Calu3 (cell line): ENCODE measurements around the gene CSTPP1. TPM values are rescaled to one million over a fixed set of nuclear protein-coding genes. Genes with fewer than 3 reads are reported as not detected.

Source experiments
- BruUV-seq: library from RNA; stranded (reverse); fragments of 400-500 nt; replicated peaks from 2 replicates; lab custom pipeline; 2021; lab: Mats Ljungman, UMichigan
- CTCF ChIA-PET: fragments of 300-600 bp; sonication (Branson Sonifier 250); formaldehyde crosslinking; loops from one replicate; lab custom pipeline; 2022; ENCODE audit warnings: antibody characterized with exemption; lab: Charles Lee
- DNase-seq: peaks from one replicate; pipeline ENCODE4 v3.0.0; 2022
- H3K27ac Mint-ChIP-seq: one replicate; pipeline ENCODE4 v1.8.0; 2022; ENCODE audit warnings: mixed read lengths; ENCODE audit not compliant: unreplicated experiment
- H3K27me3 Mint-ChIP-seq: one replicate; pipeline ENCODE4 v1.8.0; 2022; ENCODE audit warnings: mixed read lengths; ENCODE audit not compliant: unreplicated experiment
- H3K36me3 Mint-ChIP-seq: one replicate; pipeline ENCODE4 v1.8.0; 2022; ENCODE audit warnings: mild to moderate bottlenecking, moderate library complexity, mixed read lengths; ENCODE audit not compliant: insufficient read depth, unreplicated experiment
- H3K4me1 Mint-ChIP-seq: one replicate; pipeline ENCODE4 v1.8.0; 2022; ENCODE audit warnings: mild to moderate bottlenecking, low read depth, mixed read lengths; ENCODE audit not compliant: unreplicated experiment
- H3K4me3 Mint-ChIP-seq: one replicate; pipeline ENCODE4 v1.8.0; 2022; ENCODE audit warnings: mild to moderate bottlenecking, low read depth, moderate library complexity, mixed read lengths; ENCODE audit not compliant: unreplicated experiment
- H3K9me3 Mint-ChIP-seq: one replicate; pipeline ENCODE4 v1.8.0; 2022; ENCODE audit warnings: low read depth, mixed read lengths; ENCODE audit not compliant: unreplicated experiment
- intact Hi-C: fragments of 100-400 bp; cut with micrococcal nuclease; formaldehyde crosslinking; loops from one replicate; pipeline ENCODE4 v1.10.0; 2022; ENCODE audit not compliant: unreplicated experiment
- total RNA-seq: library from RNA; stranded (reverse); gene quantifications from 2 replicates; pipeline ENCODE4 v1.2.3, GENCODE V29; 2022
- TF ChIP-seq, protein P1 (sequence below): fragments of 200-600 bp; IDR thresholded peaks from one replicate; pipeline ENCODE4 v1.8.0; 2022; ENCODE audit warnings: antibody characterized with exemption; ENCODE audit not compliant: unreplicated experiment

The CSTPP1 gene
- total RNA-seq, 1 experiment from 2014 or later, result 23.2 TPM

DNA sequence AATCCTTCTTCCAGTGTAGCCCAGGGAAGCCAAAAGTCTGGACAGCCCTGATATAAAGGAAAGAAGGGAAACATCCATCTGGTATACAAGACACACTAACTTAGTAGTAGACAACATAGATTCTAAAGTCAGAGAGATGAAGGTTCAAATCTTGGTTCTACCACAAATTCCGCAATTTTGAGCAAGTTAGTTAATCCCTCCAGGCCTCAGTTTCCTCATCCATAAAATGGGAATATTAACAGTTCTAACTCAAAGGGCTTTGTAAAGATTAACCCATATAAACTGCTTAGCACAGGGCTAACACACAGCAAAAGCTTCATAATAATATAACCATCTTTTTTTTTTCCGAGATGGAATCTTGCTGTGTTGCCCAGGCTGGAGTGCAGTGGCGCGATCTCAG lies 29.0 kb upstream of the CSTPP1 start:
- TF ChIP-seq, protein P1, sequence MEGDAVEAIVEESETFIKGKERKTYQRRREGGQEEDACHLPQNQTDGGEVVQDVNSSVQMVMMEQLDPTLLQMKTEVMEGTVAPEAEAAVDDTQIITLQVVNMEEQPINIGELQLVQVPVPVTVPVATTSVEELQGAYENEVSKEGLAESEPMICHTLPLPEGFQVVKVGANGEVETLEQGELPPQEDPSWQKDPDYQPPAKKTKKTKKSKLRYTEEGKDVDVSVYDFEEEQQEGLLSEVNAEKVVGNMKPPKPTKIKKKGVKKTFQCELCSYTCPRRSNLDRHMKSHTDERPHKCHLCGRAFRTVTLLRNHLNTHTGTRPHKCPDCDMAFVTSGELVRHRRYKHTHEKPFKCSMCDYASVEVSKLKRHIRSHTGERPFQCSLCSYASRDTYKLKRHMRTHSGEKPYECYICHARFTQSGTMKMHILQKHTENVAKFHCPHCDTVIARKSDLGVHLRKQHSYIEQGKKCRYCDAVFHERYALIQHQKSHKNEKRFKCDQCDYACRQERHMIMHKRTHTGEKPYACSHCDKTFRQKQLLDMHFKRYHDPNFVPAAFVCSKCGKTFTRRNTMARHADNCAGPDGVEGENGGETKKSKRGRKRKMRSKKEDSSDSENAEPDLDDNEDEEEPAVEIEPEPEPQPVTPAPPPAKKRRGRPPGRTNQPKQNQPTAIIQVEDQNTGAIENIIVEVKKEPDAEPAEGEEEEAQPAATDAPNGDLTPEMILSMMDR, result no peak
- intact Hi-C loops, result no loop called here
- no peak for DNase-seq
- BruUV-seq, result no TSS peak
- CTCF ChIA-PET, result no interaction called here
- no peaks in the 10 kb centered on the region for H3K36me3 Mint-ChIP-seq
- H3K27ac Mint-ChIP-seq, result no peak overlapping the region
- no peak overlapping the region for H3K4me3 Mint-ChIP-seq
- H3K9me3 Mint-ChIP-seq, result no peaks in the 10 kb centered on the region
- H3K4me1 Mint-ChIP-seq, result no peaks in the 10 kb centered on the region
- peaks cover 46% of the 10 kb centered on the region for H3K27me3 Mint-ChIP-seq

DNA sequence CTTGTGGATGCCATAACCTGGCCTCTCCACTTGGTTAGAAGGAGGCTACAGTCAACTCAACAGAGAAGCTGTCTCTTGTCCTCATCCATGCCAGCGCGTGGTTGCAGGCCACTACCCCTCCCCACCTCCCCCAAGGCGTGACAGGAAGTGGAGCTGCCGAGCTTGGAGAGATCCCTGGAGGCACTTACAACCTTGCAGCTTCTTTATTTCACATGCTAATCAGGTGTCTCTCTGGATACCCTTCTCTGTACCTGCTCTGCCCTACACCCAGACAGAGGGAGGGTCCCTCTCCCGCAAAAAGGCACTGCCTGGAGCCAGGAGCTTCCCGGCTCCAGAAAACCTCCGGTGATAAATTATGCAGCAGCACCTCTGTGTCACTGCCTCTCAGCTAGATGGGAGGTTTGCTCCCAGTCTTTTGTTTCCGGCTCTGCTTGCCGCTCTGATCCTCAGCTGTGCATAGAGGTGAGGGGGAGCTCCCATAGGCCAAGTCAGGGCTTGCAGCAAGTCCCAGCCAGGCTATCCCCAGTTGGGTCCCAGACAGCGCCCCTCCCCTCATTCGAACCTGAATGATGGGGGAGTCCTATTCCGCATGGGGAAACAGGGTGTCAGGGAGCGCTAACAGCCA lies 23.9 kb upstream of the CSTPP1 start:
- H3K4me1 Mint-ChIP-seq, result peaks cover 7% of the 10 kb centered on the region
- BruUV-seq, result no TSS peak
- H3K9me3 Mint-ChIP-seq, result no peaks in the 10 kb centered on the region
- H3K27me3 Mint-ChIP-seq, result peaks cover 66% of the 10 kb centered on the region
- no peak overlapping the region for H3K4me3 Mint-ChIP-seq
- TF ChIP-seq, protein P1, result no peak
- intact Hi-C loops, result loop anchor here (10.0 kb wide), 1 partner anchor 72 kb away; no protein-coding TSS in a partner anchor
- H3K36me3 Mint-ChIP-seq, result peaks cover 8% of the 10 kb centered on the region
- CTCF ChIA-PET, result interaction anchor here (1.0 kb wide), 1 partner anchor 243 kb away, joined by 3 read pairs; no protein-coding TSS in a partner anchor
- DNase-seq, result no peak
- H3K27ac Mint-ChIP-seq, result no peak overlapping the region

DNA sequence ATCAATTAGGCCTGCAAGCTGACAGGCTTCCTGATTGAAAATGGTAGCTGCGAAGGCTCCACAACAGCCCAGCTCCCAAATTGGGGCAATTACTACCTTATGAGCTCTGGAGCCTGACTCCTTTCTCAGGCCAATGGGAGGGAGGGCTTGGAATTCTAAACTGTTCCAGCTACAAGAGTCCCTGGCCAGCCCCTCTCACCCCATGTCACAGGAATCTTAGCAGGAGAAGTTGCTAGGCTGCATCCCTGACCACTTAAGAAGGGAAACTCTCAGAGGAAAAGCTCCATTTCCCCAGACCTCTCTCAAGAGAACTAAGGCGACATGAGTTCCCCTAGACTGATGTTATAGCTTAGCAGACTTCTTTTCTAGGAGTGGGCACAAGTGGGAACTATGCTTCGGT lies 23.1 kb upstream of the CSTPP1 start:
- intact Hi-C loops, result loop anchor here (10.0 kb wide), 1 partner anchor 71 kb away; no protein-coding TSS in a partner anchor
- Mint-ChIP-seq H3K9me3 (no peaks in the 10 kb centered on the region), H3K4me3 (no peak overlapping the region), H3K27ac (no peak overlapping the region), H3K36me3 (peaks cover 11% of the 10 kb centered on the region), H3K4me1 (peaks cover 7% of the 10 kb centered on the region), H3K27me3 (peaks cover 66% of the 10 kb centered on the region)
- CTCF ChIA-PET, result interaction anchor here (1.0 kb wide), 1 partner anchor 242 kb away, joined by 3 read pairs; no protein-coding TSS in a partner anchor
- no TSS peak for BruUV-seq
- TF ChIP-seq, protein P1, result no peak
- no peak for DNase-seq

DNA sequence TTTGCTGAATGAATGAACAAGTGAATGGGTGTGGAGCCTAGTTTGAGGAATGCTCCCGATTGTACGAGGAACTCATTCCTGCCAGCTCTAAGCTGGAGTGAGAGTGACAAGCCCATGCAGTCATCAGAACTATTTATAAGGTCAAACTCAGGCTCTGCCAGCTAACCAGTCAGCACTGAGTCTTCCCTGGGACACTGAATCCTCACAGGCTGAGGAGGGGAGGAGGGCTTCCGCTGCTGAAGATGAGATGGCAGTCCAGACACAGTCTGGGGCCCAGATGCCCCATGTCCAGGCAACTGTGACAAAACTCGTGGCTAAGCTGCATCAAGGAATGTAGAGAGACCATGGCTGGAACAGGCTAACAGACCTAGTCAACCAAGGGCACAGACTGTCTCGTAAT lies 22.2 kb upstream of the CSTPP1 start:
- peaks cover 8% of the 10 kb centered on the region for H3K4me1 Mint-ChIP-seq
- peaks cover 19% of the 10 kb centered on the region for H3K36me3 Mint-ChIP-seq
- H3K27me3 Mint-ChIP-seq, result peaks cover 75% of the 10 kb centered on the region
- no peak overlapping the region for H3K27ac Mint-ChIP-seq
- no peak overlapping the region for H3K4me3 Mint-ChIP-seq
- TF ChIP-seq, protein P1, result no peak
- BruUV-seq, result no TSS peak
- no peak for DNase-seq
- intact Hi-C loops, result loop anchor here (10.0 kb wide), 1 partner anchor 70 kb away; no protein-coding TSS in a partner anchor
- CTCF ChIA-PET, result interaction anchor here (0.5 kb wide), 1 partner anchor 523 kb away, joined by 6 read pairs; the partner anchor contains the start of gene CHRM4
- H3K9me3 Mint-ChIP-seq, result no peaks in the 10 kb centered on the region
